ENCODE measurements around the gene AHNAK2.
"Not testable (repeated sequence)": the region's sequence is repeated elsewhere in the genome, so short reads cannot be mapped to it uniquely, and the experiment has no call there.

AHNAK2 gene

DNA sequence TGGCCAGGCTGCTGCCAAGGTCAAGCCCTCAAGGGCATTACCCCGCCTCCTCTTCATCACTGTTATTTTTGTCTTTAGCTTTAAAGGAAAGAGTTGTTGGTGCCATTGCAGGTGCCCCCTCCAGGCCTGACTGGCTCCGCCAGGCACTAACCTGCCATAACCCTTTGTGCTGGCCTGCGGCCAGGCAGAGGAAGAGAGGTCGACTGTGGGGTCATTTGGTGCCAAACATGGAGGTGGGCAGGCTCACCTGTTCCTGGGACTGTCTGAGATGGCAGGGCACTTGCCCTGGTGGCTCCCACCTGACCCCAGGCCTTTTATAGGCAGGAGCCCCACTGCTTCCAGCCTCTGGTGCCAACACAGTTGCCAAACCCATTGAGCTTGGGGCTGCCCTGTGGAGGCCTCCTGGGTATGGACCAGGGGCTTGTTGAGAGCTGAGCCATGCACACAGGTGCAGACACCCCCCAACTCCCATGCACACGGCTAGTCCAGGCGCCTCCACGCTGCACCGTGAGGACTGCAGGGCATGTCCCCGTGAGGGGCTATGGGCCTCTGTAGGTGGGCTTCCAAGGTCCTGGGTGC, 82.9 kb downstream of the AHNAK2 start:
- no peak for DNase-seq

DNA sequence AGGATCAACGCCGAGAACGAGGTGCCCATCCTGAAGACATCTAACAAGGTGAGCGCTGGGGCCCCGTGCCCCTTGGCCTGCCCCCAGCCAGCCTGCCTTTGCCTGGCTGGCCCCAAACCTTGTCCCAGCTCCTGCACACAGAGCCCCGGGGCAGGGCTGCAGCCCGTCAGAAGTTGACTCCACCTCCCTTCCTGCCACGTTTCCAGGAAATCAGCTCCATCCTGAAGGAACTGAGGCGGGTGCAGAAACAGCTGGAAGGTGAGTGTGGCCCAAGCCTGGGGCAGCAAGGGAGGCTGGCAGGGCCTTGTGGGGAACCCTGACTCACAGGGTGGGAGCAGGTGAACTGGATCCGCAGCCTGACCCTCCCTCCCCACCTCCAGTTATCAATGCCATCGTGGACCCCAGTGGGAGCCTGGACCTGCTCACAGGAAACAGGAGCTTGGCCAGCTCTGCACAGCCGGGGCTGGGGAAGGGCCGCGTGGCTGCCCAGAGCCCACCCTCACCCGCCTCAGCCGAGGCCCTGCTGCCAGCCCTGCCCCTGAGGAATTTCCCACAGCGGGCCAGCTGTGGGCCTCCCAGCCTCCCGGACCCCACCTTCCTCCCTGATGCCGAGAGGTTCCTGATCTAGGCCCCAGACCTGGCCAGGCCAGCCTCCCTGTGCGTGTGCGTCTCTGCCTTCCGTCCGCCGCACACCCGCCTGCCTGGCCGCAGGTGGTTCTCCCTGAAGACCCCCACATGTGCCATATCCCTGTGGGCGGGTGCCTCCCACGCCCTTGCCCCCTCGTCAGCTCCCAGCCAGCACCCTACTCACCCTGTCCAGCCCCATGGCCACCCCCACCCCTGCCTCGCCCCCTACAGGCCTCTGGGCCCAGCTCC, 83.6 kb downstream of the AHNAK2 start:
- no peak for DNase-seq

DNA sequence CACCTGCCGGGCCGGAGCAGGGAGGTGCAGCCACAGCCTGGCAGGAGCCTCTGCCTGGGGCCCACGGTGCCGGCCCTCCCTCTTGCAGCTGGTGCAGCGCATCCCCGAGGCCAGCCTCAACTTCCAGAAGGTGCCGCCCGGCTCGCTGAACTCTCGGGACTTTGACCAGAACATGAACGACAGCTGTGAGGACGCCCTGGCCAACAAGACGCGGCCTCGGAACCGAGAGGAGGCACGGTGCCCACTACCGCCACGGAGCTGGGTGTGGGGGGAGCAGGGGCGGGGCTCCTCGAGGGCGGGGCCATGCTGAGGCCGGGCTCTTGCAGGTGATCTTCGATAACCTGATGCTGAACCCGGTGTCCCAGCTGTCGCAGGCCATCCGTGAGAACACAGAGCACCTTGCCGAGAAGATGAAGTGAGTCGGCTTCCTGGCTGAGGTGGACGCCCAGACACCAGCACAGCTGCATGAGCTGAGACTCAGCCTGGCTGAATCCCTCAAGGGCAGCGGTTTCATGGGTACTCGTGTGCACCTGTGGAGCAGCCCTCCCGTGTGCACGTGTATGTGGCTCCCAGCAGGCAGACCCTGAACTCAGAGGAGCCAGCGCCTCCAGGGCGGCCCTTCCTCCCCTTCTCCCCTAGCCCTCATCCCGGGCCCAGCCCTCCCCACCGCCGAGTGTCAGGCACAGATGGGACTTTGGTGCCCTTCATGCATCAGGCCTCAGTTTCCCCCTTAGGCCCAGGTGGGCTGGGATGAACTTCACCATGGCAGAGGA, 84.6 kb downstream of the AHNAK2 start:
- DNase-seq = no peak

DNA sequence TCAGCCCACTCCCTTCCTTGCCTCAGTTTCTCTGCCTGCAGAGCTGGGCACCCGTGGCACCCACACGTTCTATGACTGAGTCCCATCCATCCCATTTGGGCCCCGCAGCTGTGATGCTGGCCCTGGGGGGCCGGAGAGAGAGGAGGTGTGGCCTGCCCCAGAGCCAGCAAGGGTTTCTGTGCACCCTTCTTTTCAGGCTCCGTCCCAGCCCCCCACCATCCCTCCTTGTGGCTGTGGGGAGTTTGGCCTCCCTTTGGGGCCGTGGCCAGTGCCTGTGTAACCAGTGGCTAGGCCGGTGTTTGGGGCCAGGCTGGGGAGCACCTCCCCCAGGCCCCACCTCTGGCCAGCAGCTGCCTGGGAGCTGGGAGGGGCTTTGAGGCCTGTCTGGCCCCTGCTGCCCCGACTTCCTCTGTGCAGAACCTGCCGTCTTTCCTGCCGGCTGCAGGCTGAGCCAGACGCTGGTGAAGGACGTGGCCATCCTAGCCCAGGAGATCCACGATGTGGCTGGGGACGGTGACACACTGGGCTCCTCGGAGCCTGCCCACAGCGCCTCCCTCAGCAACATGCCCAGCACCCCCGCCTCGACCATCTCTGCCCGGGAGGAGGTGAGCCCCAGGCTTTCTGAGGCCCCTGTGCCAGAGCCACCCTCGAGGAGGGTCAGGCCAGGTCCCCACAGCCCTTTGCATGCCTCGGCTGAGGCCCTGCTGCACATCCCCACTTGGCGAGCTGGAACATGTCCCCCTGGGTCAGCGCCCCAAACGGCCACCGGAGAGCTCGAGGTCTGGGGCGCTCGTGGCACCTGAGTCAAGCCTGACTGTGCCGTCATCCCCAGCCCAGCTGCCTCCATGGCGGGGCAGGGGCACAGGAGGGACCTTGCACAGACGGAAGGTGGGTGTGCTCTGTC, 85.4 kb downstream of the AHNAK2 start:
- DNase-seq = no peak

DNA sequence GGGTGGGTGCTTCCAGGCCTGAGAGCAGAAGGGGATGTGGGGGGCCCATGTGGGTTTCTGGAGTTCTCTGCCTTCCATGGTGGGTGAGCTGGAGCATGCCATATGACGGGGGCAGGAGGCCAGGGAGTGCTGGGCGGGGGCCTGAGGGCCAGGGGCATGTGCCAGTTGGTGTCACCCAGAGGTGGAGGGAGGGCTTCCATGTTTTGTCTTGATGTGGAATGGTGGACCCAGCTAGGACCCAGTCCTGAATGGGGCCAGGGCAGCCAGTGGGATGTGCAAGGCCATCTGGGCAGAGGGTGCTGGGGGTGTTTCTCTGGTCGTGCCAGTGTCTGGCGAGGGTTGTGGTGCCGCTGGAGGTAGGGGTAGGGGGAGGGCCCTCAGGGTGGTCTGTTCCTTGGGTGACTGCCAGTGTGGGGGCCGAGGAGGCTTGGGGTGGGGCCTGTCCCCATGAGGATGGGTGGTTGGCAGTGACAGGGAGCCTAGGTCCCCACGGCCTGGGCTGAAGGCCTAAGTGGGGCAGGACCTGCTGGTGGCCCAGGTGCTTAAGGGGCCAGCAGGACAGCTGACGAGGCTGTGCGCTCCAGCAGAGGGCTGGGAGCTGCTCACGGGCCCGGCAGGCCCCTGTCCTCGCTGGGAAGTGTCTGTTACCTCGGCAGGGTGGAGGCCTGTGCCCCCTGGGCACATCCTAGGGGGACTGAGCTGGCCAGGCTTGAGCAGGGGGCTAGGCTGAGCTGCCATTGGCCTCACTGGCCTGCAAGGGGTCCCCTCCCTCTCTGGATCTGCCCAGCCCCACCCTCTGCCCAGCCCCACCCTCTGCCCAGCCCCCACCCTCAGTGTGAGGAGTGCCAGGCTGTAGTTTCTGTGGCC, 86.3 kb downstream of the AHNAK2 start:
- no peak for DNase-seq

DNA sequence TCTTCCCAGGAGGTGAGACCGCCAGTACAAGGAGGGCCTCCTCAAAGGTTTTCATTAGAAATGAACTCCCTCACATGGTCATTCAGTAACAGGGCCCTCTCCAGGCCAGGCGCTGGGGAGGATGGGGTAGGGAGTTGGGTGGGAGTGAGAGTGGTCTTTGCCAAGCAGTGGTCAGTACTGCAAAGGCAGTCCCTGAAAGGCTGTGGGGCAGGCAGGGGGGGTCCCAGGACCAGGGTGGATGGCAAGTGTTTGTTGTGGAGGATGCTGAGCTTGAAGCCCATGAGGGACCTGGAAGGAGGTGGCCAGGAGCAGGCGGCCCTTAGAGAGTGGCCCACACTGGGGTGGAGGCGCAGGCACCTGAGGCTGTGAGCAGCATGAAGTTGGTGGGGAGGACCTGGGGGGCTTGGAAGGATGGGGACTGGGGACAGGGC, 87.0 kb downstream of the AHNAK2 start:
- DNase-seq = no peak

DNA sequence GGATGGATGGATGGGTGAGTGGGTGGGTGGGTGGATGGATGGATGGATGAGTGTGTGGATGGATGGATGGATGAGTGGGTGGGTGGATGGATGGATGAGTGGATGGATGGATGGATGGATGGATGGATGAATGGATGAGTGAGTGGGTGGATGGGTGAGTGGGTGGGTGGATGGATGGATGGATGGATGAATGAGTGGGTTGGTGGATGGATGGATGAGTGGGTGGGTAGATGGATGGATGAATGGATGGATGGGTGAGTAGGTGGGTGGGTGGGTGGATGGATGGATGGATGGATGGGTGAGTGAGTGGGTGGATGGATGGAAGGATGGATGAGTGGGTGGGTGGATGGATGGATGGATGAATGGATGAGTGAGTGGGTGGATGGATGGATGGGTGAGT, 87.9 kb downstream of the AHNAK2 start:
- DNase-seq = not testable (repeated sequence)

DNA sequence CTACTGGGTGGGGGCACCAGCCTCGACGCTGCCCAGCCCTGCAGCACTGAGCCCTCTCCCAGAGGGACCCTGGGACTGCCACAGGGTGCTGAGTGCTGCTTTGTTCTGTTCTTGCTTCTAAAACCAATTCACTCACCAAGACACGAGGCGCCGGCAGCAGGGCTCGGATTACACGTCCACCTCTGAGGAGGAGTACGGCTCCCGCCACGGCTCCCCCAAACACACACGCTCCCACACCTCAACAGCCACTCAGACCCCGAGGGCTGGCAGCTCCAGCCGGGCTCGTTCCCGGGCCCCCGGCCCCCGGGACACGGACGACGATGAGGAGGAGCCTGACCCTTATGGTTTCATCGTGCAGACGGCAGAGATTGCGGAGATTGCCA, 88.8 kb downstream of the AHNAK2 start:
- DNase-seq = no peak

DNA sequence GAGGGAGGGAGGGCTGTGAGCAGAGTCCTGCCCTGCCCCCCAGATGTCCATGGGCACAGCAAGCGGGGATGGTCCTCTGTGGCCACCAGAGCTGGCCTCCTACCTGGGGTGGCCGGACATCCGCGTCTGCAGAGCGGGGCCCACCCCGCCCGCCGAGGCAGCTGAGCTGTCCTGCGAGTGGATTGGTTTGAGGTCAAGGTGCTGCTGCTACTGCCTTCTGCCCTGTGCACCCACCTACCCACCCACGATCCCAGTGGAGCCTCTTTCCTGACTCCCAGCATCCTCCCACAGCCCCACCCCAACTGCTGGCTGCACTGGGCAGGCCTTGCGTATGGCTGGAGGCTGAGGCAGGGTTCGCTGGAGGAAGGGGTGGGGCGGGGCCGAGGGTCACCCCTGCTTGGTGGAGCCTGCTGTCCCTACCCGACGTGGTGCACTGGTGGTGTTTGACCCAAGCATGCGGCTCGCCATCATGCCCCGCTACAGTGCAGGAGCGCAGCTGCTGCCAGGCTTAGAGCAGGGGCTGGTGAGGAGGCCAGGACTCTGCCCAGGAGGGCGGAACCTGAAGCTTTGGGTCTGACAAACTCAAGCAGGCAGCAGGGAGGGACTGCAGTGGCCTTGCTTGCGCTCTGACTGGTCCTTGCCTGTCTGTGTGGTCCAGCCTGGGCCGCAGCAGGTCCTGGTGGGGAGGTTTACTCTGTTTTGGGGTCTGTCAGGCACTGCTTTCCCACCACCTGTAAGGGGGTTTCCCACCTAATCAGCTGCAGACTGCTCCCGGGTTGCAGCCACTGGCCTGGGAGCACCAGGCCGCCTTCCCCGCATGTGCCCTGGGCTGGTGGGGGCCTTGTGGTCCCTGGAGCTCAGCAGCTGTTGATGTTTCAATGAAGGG, 89.4 kb downstream of the AHNAK2 start:
- DNase-seq = no peak

DNA sequence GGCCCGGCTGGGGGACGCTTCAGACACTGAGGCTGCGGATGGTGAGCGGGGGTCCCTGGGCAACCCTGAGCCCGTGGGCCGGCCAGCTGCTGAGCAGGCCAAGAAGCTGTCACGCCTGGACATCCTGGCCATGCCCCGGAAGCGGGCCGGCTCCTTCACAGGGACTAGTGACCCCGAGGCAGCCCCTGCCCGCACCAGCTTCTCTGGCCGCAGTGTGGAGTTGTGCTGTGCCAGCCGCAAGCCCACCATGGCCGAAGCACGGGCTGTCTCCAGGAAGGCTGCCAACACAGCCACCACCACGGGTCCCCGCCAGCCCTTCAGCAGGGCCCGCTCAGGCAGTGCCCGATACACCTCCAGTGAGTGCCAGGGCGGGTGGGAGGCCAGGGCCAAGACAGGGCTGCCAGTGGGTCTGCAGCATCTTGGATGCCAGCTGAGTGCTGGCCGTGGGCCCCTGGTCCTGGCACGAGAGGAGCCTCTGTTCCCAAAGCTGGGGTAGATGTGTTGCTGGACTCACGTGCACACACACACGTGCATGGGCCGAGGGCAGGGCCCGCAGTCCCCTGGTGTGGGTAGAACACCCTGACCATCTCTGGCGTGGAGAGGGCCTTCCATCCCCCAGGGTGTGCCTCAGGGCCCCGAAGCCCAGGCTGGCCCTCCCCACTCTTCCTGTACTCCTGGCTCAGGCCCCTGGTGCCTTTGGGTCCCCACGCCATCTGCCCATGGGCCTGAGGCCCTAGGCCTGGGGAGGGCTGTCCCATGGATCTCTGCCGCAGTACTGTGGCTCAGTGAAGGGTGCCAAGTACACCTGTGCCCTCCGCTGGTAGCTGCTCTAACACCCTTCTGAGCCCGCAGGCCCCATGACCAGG, 90.3 kb downstream of the AHNAK2 start:
- DNase-seq = no peak
